Stimulated activated CD4-positive, alpha-beta T cell treated with anti-CD3 and anti-CD28 coated beads, Interleukin-12 subunit alpha, Interleukin-12 subunit beta, amount 100 ng/mL, for 48 hours (primary cell): ENCODE measurements around the gene SREBF1.

ENCODE experiments used
- DNase-seq, 3 donors: peaks; one replicate each; pipeline ENCODE4 v3.0.0-alpha.2; 2020; ENCODE audit warnings: low read depth in 2 of 3, low spot score in 1 of 3

Gene SREBF1

DNA sequence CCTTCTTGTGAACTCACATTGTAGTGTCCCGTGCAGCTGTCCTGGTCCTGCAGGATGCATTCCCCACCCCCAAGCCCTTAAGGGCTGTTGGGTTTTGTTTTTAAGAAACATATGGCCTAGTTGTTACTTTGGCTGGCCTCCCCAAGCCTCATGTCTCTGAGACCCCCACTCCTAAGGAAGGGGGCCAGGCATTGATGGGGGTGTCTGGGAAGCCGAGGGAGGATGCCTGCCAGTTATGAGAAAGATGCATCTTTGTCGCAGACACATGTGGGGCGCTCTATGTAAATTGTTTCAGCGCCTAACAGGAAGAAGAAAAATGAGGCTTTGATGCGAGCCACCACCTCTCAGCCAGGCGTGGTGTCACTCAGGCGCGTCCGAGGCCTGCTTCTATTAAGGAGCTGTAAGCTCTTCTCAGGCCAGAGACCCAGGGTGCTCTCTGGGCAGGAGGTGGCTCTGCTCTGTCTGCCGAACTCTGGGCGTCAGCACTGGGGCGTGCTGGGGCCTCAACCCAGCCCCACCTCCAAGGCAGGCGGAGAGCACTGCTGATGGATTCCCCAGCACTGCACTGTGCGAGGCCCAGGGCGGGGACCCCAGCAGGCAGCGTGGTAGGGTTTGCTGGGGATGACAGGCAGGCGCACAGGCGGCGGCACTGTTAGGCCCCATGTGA is 70.6 kb downstream of the SREBF1 start:
- DNase-seq, result no peak

DNA sequence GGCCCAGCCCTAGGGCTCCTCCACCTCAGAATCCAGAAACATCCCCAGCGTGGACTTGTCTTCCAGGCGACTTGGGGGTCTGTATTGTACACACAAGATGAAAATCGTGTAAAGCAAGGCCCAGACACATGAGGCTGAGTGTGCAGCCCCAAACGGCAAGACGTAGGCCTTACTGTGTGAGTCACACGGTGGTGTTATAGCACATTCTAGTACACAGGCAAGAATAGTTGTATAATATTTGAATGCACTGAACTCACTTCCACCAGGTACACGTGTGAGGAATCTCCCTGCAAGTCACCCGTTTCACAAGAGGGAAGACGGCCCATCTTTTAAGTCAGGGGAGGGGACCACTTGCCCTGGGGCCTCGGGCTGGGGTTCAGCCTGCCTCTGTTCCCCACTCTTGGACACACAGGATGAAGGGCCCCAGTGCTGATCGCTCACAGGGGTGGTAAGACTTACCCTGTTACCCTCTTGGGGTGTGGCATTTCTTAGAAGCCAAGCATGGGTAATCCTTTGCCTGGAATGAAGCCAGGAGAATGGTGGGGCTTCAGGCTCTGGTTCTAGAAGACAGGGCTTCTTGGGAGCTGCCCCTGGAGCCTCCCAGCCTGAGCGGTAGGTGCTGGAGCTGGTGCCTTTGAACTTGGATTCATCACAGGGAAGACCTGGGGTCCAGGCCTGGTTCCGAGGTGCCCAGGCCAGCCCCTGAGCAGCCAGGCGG is 71.3 kb downstream of the SREBF1 start:
- DNase-seq, result no peak

DNA sequence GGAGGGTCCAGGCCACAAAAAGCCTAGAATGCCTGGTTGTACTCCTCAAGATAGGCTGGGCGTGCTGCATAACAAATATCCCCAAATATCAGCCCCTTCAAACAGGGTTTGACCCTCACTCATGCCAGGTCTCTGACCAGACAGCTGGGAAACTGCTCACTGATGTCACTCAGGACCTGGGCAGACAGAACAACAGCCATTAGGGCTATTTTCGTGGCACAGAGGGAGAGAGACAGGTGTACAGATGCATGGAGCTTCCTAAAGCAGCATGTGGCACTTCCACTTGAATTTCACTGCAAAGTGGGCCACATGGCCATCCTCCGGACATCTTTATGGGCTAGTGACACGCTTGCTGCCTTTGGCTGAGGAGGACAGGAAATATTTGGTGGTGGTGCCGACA is 73.1 kb downstream of the SREBF1 start:
- DNase-seq, result no peak

DNA sequence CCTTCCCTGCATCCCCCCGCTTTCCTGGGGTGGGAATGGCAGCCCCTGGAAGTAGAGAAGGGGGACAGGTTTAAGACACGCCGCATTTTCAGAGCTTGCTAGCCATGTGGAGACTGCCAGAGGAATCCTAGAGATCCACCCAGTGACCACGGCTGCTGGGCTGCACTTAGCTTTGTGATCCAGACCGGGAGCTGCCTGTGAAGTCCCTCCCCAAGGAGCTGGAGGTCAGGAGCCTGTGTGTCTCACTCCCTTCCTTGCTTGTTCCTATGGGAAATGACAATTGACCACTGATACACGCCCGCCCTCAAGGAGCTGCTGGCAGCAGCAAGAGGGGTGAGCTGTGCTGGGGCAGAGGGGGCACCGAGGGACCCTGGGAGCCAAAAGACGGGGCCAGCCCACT is 73.7 kb downstream of the SREBF1 start:
- DNase-seq, result no peak

DNA sequence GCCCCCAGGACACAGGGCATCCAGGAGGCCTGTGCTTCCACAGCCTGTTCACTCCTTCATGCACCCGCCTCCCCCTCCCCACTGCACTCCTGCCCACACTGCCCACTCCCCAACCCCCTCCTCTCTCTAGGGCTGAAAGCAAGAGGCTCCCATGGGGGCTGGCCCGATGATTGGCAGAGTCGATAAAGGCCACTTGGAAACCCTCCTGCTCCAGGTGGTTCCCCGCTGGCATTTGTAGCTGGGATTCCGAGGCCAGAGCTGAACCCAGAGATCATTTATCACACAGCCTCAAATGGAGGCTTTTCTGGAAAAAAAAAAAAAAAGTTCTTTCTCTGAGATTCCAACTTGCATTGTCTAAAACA is 74.1 kb downstream of the SREBF1 start:
- DNase-seq, result no peak
